ENCODE data around the gene PACRG. TPM values are rescaled to one million over a fixed set of nuclear protein-coding genes. Genes with fewer than 3 reads are reported as not detected.

Gene PACRG
- total and polyA plus RNA-seq, 2 experiments from 2014 or later: 0.17 to 0.68 TPM

DNA sequence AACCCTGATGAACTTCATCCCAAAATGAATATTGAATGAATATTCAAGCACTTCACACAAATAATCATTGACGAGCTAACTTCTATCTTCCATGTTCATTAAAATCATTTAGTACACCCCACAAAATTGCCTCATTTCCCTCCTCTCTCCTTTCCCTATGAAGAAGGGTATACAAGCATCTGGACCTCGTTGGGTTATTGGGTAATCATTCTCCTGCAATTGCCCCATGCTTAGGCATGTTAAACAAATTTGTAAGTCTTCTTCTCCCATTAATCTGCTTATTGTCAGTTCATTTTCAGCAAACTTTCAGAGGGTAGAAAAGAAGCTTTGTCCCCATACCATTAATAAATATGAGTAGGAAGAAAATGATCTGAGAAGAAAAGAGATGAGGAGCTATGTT, 27.8 kb upstream of the PACRG start (continued):
- TF ChIP-seq, protein P1, sequence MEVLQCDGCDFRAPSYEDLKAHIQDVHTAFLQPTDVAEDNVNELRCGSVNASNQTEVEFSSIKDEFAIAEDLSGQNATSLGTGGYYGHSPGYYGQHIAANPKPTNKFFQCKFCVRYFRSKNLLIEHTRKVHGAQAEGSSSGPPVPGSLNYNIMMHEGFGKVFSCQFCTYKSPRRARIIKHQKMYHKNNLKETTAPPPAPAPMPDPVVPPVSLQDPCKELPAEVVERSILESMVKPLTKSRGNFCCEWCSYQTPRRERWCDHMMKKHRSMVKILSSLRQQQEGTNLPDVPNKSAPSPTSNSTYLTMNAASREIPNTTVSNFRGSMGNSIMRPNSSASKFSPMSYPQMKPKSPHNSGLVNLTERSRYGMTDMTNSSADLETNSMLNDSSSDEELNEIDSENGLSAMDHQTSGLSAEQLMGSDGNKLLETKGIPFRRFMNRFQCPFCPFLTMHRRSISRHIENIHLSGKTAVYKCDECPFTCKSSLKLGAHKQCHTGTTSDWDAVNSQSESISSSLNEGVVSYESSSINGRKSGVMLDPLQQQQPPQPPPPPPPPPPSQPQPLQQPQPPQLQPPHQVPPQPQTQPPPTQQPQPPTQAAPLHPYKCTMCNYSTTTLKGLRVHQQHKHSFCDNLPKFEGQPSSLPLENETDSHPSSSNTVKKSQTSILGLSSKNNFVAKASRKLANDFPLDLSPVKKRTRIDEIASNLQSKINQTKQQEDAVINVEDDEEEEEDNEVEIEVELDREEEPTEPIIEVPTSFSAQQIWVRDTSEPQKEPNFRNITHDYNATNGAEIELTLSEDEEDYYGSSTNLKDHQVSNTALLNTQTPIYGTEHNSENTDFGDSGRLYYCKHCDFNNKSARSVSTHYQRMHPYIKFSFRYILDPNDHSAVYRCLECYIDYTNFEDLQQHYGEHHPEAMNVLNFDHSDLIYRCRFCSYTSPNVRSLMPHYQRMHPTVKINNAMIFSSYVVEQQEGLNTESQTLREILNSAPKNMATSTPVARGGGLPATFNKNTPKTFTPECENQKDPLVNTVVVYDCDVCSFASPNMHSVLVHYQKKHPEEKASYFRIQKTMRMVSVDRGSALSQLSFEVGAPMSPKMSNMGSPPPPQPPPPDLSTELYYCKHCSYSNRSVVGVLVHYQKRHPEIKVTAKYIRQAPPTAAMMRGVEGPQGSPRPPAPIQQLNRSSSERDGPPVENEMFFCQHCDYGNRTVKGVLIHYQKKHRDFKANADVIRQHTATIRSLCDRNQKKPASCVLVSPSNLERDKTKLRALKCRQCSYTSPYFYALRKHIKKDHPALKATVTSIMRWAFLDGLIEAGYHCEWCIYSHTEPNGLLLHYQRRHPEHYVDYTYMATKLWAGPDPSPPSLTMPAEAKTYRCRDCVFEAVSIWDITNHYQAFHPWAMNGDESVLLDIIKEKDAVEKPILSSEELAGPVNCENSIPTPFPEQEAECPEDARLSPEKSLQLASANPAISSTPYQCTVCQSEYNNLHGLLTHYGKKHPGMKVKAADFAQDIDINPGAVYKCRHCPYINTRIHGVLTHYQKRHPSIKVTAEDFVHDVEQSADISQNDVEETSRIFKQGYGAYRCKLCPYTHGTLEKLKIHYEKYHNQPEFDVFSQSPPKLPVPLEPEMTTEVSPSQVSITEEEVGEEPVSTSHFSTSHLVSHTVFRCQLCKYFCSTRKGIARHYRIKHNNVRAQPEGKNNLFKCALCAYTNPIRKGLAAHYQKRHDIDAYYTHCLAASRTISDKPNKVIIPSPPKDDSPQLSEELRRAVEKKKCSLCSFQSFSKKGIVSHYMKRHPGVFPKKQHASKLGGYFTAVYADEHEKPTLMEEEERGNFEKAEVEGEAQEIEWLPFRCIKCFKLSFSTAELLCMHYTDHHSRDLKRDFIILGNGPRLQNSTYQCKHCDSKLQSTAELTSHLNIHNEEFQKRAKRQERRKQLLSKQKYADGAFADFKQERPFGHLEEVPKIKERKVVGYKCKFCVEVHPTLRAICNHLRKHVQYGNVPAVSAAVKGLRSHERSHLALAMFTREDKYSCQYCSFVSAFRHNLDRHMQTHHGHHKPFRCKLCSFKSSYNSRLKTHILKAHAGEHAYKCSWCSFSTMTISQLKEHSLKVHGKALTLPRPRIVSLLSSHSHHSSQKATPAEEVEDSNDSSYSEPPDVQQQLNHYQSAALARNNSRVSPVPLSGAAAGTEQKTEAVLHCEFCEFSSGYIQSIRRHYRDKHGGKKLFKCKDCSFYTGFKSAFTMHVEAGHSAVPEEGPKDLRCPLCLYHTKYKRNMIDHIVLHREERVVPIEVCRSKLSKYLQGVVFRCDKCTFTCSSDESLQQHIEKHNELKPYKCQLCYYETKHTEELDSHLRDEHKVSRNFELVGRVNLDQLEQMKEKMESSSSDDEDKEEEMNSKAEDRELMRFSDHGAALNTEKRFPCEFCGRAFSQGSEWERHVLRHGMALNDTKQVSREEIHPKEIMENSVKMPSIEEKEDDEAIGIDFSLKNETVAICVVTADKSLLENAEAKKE (CRISPR knock-in tag; IDR thresholded peaks at IDR 0.05): no peak
- TF ChIP-seq NANOG (IDR thresholded peaks at IDR 0.05; ENCODE audit: borderline replicate concordance) (no peak), JUNB (IDR thresholded peaks at IDR 0.05; ENCODE audit: unreplicated experiment) (no peak), EZH2phosphoT487 (IDR thresholded peaks at IDR 0.05; ENCODE audit: unreplicated experiment) (no peak), EZH2 (IDR thresholded peaks at IDR 0.05; ENCODE audit: low read depth, unreplicated experiment) (no peak), ZNF114 (CRISPR knock-in tag; IDR thresholded peaks at IDR 0.05) (no peak)

DNA sequence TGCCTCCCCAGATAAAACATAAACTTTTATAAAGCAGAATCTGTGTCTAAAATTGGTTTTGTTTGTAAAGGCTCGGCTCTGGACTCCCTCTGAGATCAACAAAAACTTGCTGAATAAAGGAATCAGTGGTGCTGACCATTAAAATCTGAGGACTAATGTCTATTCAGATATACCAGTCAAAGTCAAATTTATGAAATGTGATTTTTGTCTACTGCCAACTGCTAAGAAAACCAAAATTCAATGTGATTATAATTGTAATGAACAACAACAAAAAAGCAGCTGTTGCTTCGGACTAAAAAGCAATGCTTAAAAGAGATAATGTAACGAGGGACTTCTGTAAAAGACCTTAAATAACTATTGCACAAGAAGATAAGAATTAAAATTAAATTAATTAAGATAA, 26.8 kb upstream of the PACRG start:
- TF ChIP-seq JUNB (IDR thresholded peaks at IDR 0.05; ENCODE audit: unreplicated experiment) (no peak), ZNF331 (CRISPR knock-in tag; IDR thresholded peaks at IDR 0.05; ENCODE audit: low read depth) (no peak)
- TF ChIP-seq, protein P2, sequence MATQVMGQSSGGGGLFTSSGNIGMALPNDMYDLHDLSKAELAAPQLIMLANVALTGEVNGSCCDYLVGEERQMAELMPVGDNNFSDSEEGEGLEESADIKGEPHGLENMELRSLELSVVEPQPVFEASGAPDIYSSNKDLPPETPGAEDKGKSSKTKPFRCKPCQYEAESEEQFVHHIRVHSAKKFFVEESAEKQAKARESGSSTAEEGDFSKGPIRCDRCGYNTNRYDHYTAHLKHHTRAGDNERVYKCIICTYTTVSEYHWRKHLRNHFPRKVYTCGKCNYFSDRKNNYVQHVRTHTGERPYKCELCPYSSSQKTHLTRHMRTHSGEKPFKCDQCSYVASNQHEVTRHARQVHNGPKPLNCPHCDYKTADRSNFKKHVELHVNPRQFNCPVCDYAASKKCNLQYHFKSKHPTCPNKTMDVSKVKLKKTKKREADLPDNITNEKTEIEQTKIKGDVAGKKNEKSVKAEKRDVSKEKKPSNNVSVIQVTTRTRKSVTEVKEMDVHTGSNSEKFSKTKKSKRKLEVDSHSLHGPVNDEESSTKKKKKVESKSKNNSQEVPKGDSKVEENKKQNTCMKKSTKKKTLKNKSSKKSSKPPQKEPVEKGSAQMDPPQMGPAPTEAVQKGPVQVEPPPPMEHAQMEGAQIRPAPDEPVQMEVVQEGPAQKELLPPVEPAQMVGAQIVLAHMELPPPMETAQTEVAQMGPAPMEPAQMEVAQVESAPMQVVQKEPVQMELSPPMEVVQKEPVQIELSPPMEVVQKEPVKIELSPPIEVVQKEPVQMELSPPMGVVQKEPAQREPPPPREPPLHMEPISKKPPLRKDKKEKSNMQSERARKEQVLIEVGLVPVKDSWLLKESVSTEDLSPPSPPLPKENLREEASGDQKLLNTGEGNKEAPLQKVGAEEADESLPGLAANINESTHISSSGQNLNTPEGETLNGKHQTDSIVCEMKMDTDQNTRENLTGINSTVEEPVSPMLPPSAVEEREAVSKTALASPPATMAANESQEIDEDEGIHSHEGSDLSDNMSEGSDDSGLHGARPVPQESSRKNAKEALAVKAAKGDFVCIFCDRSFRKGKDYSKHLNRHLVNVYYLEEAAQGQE (IDR thresholded peaks at IDR 0.05; ENCODE audit: unreplicated experiment): no peak
- TF ChIP-seq, protein P3, sequence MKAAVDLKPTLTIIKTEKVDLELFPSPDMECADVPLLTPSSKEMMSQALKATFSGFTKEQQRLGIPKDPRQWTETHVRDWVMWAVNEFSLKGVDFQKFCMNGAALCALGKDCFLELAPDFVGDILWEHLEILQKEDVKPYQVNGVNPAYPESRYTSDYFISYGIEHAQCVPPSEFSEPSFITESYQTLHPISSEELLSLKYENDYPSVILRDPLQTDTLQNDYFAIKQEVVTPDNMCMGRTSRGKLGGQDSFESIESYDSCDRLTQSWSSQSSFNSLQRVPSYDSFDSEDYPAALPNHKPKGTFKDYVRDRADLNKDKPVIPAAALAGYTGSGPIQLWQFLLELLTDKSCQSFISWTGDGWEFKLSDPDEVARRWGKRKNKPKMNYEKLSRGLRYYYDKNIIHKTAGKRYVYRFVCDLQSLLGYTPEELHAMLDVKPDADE (IDR thresholded peaks at IDR 0.05): no peak
- no peak for DNase-seq (ENCODE audit: low spot score)
- Mint-ChIP-seq H3K27ac (no peak overlapping the region), H3K27me3 (ENCODE audit: insufficient read depth, low read depth, poor library complexity) (no peaks in the 10 kb centered on the region), H3K36me3 (ENCODE audit: low read depth) (no peaks in the 10 kb centered on the region), H3K9me3 (no peaks in the 10 kb centered on the region), H3K4me1 (0 out of 3 replicates have a peak, but pooled peaks cover 2% of the 10 kb centered on the region), H3K4me3 (no peak overlapping the region)
- ATAC-seq: no peak
- no peaks in the 10 kb centered on the region for H3F3A ChIP-seq (replicated peaks; ENCODE audit: low read depth)
- H4K20me1 ChIP-seq (replicated peaks; ENCODE audit: insufficient read depth): no peaks in the 10 kb centered on the region
- no peak overlapping the region for H3K27ac ChIP-seq (ENCODE audit: low read depth)
- no peaks in the 10 kb centered on the region for H3K27me3 ChIP-seq (ENCODE audit: insufficient read depth)
- H3K4me2 ChIP-seq: no peak overlapping the region
- H2AFZ ChIP-seq: no peak overlapping the region
- H3K79me2 ChIP-seq (replicated peaks; ENCODE audit: insufficient read depth): no peaks in the 10 kb centered on the region
- no peaks in the 10 kb centered on the region for H3K9me2 ChIP-seq (ENCODE audit: insufficient read depth)
- H3K4me1 ChIP-seq (ENCODE audit: insufficient read depth): no peaks in the 10 kb centered on the region
- no peaks in the 10 kb centered on the region for H3K36me3 ChIP-seq (ENCODE audit: insufficient read depth)
- no peak overlapping the region for H3K4me3 ChIP-seq
